ENCODE data around the gene MED28. TPM values are rescaled to one million over a fixed set of nuclear protein-coding genes. Genes with fewer than 3 reads are reported as not detected.

The MED28 gene
- total and polyA plus RNA-seq, 2 donors (not counting 1 experiment from before 2014, with no cell fraction given): 11.8 to 81.5 TPM

DNA sequence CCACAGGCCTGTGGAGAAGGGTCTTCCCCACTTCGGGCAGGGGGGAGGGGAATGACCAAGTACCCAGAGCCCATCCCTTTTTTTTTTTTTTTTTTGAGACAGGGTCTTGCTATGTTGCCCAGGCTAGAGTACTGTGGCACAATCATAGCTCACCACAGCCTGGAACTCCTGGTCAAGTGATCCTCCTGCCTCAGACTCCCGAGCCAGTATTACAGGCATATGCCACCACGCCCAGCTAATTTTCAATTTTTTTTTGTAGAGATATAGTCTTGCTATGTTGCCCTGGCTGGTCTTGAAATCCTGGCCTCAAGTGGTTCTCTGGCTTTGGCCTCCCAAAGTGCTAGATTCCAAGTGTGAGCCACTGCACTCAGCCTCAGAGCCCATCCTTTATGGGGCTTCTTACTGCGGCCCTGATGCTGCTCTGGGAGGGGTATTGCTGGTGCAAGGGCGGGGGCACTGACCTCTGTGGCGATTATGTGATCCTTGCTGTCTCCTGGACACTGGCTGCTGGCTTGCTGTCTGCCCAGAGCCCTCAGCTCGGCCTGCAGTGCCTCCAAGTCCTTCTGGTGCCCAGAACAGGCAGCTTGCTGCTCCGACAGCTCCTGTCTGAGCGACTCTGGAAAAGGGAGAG, 32.9 kb downstream of the MED28 start:
- no peaks in the 10 kb centered on the region for H3K27me3 ChIP-seq (replicated peaks in 1 of 4; ENCODE audit: control extremely low read depth in 1 of 4, control insufficient read depth in 3 of 4, insufficient read depth in 4 of 4, low read length in 3 of 4)
- no peaks in the 10 kb centered on the region for H3K79me2 ChIP-seq (ENCODE audit: control insufficient read depth, insufficient read depth, low read length)
- DNase-seq (no peak), ATAC-seq (ENCODE audit: low read depth) (no peak)
- H3K9me3 ChIP-seq (ENCODE audit: control extremely low read depth in 1 of 3, control insufficient read depth in 2 of 3, insufficient read depth in 1 of 3, low read length in 2 of 3): peaks cover 0 to 7% (median 0%) of the 10 kb centered on the region in 3 donors
- no peaks in the 10 kb centered on the region for H3K36me3 ChIP-seq (replicated peaks in 1 of 2; ENCODE audit: control extremely low read depth in 1 of 2, control insufficient read depth in 1 of 2, extremely low read depth in 1 of 2, insufficient read depth in 2 of 2, low read length in 1 of 2)
- ChIA-PET CTCF (interaction anchor here (1.1 kb wide), 1 partner anchor 99 kb away, joined by 3 read pairs; no protein-coding TSS in a partner anchor), POLR2A (no interaction called here)
- H3K9me3 Mint-ChIP-seq (ENCODE audit: insufficient read depth): peaks cover 3% of the 10 kb centered on the region
- TF ChIP-seq, protein P1, sequence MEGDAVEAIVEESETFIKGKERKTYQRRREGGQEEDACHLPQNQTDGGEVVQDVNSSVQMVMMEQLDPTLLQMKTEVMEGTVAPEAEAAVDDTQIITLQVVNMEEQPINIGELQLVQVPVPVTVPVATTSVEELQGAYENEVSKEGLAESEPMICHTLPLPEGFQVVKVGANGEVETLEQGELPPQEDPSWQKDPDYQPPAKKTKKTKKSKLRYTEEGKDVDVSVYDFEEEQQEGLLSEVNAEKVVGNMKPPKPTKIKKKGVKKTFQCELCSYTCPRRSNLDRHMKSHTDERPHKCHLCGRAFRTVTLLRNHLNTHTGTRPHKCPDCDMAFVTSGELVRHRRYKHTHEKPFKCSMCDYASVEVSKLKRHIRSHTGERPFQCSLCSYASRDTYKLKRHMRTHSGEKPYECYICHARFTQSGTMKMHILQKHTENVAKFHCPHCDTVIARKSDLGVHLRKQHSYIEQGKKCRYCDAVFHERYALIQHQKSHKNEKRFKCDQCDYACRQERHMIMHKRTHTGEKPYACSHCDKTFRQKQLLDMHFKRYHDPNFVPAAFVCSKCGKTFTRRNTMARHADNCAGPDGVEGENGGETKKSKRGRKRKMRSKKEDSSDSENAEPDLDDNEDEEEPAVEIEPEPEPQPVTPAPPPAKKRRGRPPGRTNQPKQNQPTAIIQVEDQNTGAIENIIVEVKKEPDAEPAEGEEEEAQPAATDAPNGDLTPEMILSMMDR (IDR thresholded peaks at IDR 0.05): no peak
- no peak for TF ChIP-seq EZH2 (IDR thresholded peaks at IDR 0.05; ENCODE audit: borderline replicate concordance, insufficient read depth, low read depth, low read length, poor library complexity, severe bottlenecking)
- H3K4me1 ChIP-seq (ENCODE audit: control insufficient read depth in 2 of 2, insufficient read depth in 2 of 2, low read length in 2 of 2): no peaks in the 10 kb centered on the region
- H3K27ac ChIP-seq (ENCODE audit: low read length in 2 of 2): no peak overlapping the region
- no peak overlapping the region for H3K4me3 ChIP-seq (ENCODE audit: control extremely low read depth in 1 of 5, extremely low read depth in 1 of 5, insufficient read depth in 1 of 5, low read depth in 2 of 5, low read length in 4 of 5)
- no peak overlapping the region for H3K4me2 ChIP-seq (replicated peaks; ENCODE audit: low read depth, low read length, poor library complexity, severe bottlenecking)
- 92% methylated on average over 6 of the region's 9 CpGs for WGBS (ENCODE audit: insufficient coverage)
- H3K27ac Mint-ChIP-seq: no peak overlapping the region
- H2AFZ ChIP-seq (ENCODE audit: insufficient read depth, low read depth, low read length, poor library complexity, severe bottlenecking): no peak overlapping the region
- intact Hi-C loops (cut with micrococcal nuclease): no loop called here
- no peak overlapping the region for H3K9ac ChIP-seq (ENCODE audit: low read length)
- peaks cover 4% of the 10 kb centered on the region for H3K27me3 Mint-ChIP-seq
- no peaks in the 10 kb centered on the region for H4K20me1 ChIP-seq (ENCODE audit: control insufficient read depth, insufficient read depth, low read length, poor library complexity, severe bottlenecking)
- no peak overlapping the region for H3K4me3 Mint-ChIP-seq
- H3K4me1 Mint-ChIP-seq: no peaks in the 10 kb centered on the region

DNA sequence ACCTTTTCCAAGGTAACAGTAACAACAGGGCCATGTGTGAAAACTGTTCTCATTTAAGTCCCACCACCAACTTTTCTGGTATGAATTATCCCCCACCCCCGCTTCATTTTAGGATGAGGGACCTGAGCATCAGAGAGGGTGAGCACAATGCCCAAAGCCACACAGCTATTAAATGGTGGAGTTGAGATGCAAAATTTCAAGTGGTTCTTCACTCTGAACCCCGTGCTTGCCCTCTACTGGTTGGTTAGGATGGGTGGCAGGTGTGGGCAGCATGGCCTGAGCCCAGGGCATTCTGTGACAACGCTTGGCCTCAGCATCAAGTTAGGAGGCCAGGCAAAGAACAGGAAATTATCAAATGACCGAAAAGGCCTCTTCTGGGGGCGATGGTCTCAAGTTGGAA, 33.5 kb downstream of the MED28 start:
- no peaks in the 10 kb centered on the region for H3K36me3 ChIP-seq (replicated peaks in 1 of 2; ENCODE audit: control extremely low read depth in 1 of 2, control insufficient read depth in 1 of 2, extremely low read depth in 1 of 2, insufficient read depth in 2 of 2, low read length in 1 of 2)
- H3K9me3 Mint-ChIP-seq (ENCODE audit: insufficient read depth): peaks cover 3% of the 10 kb centered on the region
- no peaks in the 10 kb centered on the region for H3K79me2 ChIP-seq (ENCODE audit: control insufficient read depth, insufficient read depth, low read length)
- H3K27ac ChIP-seq (ENCODE audit: low read length in 2 of 2): no peak overlapping the region
- H3K4me1 ChIP-seq (ENCODE audit: control insufficient read depth in 2 of 2, insufficient read depth in 2 of 2, low read length in 2 of 2): no peaks in the 10 kb centered on the region
- no peak overlapping the region for H3K4me3 ChIP-seq (ENCODE audit: control extremely low read depth in 1 of 5, extremely low read depth in 1 of 5, insufficient read depth in 1 of 5, low read depth in 2 of 5, low read length in 4 of 5)
- peaks cover 4% of the 10 kb centered on the region for H3K27me3 Mint-ChIP-seq
- no peak overlapping the region for H3K4me2 ChIP-seq (replicated peaks; ENCODE audit: low read depth, low read length, poor library complexity, severe bottlenecking)
- no peaks in the 10 kb centered on the region for H4K20me1 ChIP-seq (ENCODE audit: control insufficient read depth, insufficient read depth, low read length, poor library complexity, severe bottlenecking)
- no peak overlapping the region for H3K4me3 Mint-ChIP-seq
- ATAC-seq (ENCODE audit: low read depth): no peak
- H3K27me3 ChIP-seq (replicated peaks in 1 of 4; ENCODE audit: control extremely low read depth in 1 of 4, control insufficient read depth in 3 of 4, insufficient read depth in 4 of 4, low read length in 3 of 4): peaks cover 0 to 3% (median 0%) of the 10 kb centered on the region in 4 experiments
- TF ChIP-seq, protein P1 (IDR thresholded peaks at IDR 0.05): no peak
- TF ChIP-seq EZH2 (IDR thresholded peaks at IDR 0.05; ENCODE audit: borderline replicate concordance, insufficient read depth, low read depth, low read length, poor library complexity, severe bottlenecking): no peak
- no peak overlapping the region for H3K27ac Mint-ChIP-seq
- intact Hi-C loops (cut with micrococcal nuclease): no loop called here
- H3K4me1 Mint-ChIP-seq: no peaks in the 10 kb centered on the region
- no peak overlapping the region for H3K9ac ChIP-seq (ENCODE audit: low read length)
- DNase-seq: no peak
- H2AFZ ChIP-seq (ENCODE audit: insufficient read depth, low read depth, low read length, poor library complexity, severe bottlenecking): no peak overlapping the region
- POLR2A ChIA-PET: no interaction called here
- H3K9me3 ChIP-seq (ENCODE audit: control extremely low read depth in 1 of 3, control insufficient read depth in 2 of 3, insufficient read depth in 1 of 3, low read length in 2 of 3): peaks cover 0 to 12% (median 0%) of the 10 kb centered on the region in 3 donors
- WGBS (ENCODE audit: insufficient coverage): 87% methylated on average over 4 of the region's 5 CpGs
- CTCF ChIA-PET: no interaction called here

Data from B cell (primary cell).